C4-2B (cell line): Measurements from ENCODE around the gene MIA.
A peak's percentile ranks its signal among the peaks of the same experiment; 100 is the strongest.
"Not testable (repeated sequence)": the region's sequence is repeated elsewhere in the genome, so short reads cannot be mapped to it uniquely, and the experiment has no call there.

Experiments
- H3K27ac ChIP-seq: fragments of 450-650 bp; 2 replicates; pipeline ENCODE4 v1.5.1; 2017
- CTCF ChIP-seq: fragments of 450-650 bp; conservative IDR thresholded peaks from 2 replicates; pipeline ENCODE4 v1.5.1; 2017; ENCODE audit warnings: mild to moderate bottlenecking

MIA gene

GRCh38 chr19:40819479-40820234, 44.3 kb downstream of the MIA start:
- not testable (repeated sequence) for H3K27ac ChIP-seq
- TF ChIP-seq CTCF, result peak; percentile 69

- no peak overlapping the region for H3K27ac ChIP-seq
- no peak for TF ChIP-seq CTCF
Observed at GRCh38 chr19:40822161-40822560, 46.8 kb downstream of the MIA start.

GRCh38 chr19:40822704-40823553, 47.6 kb downstream of the MIA start:
- H3K27ac ChIP-seq, result not testable (repeated sequence)

- H3K27ac ChIP-seq, result not testable (repeated sequence)
Observed at GRCh38 chr19:40824916-40825315, 49.6 kb downstream of the MIA start.

GRCh38 chr19:40825460-40826095, 50.3 kb downstream of the MIA start:
- H3K27ac ChIP-seq, result not testable (repeated sequence)

- not testable (repeated sequence) for H3K27ac ChIP-seq
Observed at GRCh38 chr19:40826312-40826698, 51.0 kb downstream of the MIA start.

- not testable (repeated sequence) for H3K27ac ChIP-seq
Observed at GRCh38 chr19:40826699-40827385, 51.5 kb downstream of the MIA start.
